ENCODE measurements around the gene CDHR5.

The CDHR5 gene

GRCh38 chr11:643849-644738 lies 19.3 kb upstream of the CDHR5 start:
- DNase-seq (ENCODE audit: low read depth), result no peak

- no peak for DNase-seq (ENCODE audit: low read depth)
These were observed 18.6 kb upstream of the CDHR5 start for GRCh38 chr11:643366-643765.

GRCh38 chr11:641806-642370 lies 17.1 kb upstream of the CDHR5 start:
- no peak for DNase-seq (ENCODE audit: low read depth)

GRCh38 chr11:640021-640706 lies 15.4 kb upstream of the CDHR5 start:
- DNase-seq (ENCODE audit: low read depth), result no peak

GRCh38 chr11:639332-639955 lies 14.7 kb upstream of the CDHR5 start:
- no peak for DNase-seq (ENCODE audit: low read depth)

GRCh38 chr11:638631-639331 lies 14.0 kb upstream of the CDHR5 start:
- DNase-seq (ENCODE audit: low read depth), result no peak

GRCh38 chr11:637593-638521 lies 13.1 kb upstream of the CDHR5 start:
- no peak for DNase-seq (ENCODE audit: low read depth)

GRCh38 chr11:637333-637592 lies 12.5 kb upstream of the CDHR5 start:
- DNase-seq (ENCODE audit: low read depth), result no peak

GRCh38 chr11:636511-637332 lies 12.0 kb upstream of the CDHR5 start, which contains the start of gene DRD4:
Gene DRD4, plus strand, starts transcription at chr11:637269. Its CDS starts 36 bp downstream, at chr11:637305.
- no peak for DNase-seq (ENCODE audit: low read depth)

GRCh38 chr11:635945-636510 lies 11.3 kb upstream of the CDHR5 start:
- no peak for DNase-seq (ENCODE audit: low read depth)

GRCh38 chr11:630871-631270 lies 6.1 kb upstream of the CDHR5 start:
- no peak for DNase-seq (ENCODE audit: low read depth)

- no peak for DNase-seq (ENCODE audit: low read depth)
These were observed 4.5 kb upstream of the CDHR5 start for GRCh38 chr11:629237-629583.

- no peak for DNase-seq (ENCODE audit: low read depth)
These were observed 3.3 kb upstream of the CDHR5 start for GRCh38 chr11:628056-628455.

GRCh38 chr11:627308-627576 lies 2.5 kb upstream of the CDHR5 start:
- no peak for DNase-seq (ENCODE audit: low read depth)

- DNase-seq (ENCODE audit: low read depth), result no peak
These were observed 1.9 kb upstream of the CDHR5 start, which contains the start of gene SCT for GRCh38 chr11:626475-627307. Gene SCT, minus strand, starts transcription at chr11:627181. Its CDS starts 38 bp downstream, at chr11:627143.

GRCh38 chr11:625636-626268 lies 997 bp upstream of the CDHR5 start:
- no peak for DNase-seq (ENCODE audit: low read depth)

GRCh38 chr11:623999-624704 lies 603 bp downstream of the CDHR5 start:
- no peak for DNase-seq (ENCODE audit: low read depth)

GRCh38 chr11:623349-623869 lies 1.3 kb downstream of the CDHR5 start:
- DNase-seq (ENCODE audit: low read depth), result no peak

Data from stimulated activated CD8-positive, alpha-beta memory T cell treated with anti-CD3 and anti-CD28 coated beads, Interleukin-4, amount 100 ng/mL, for 24 hours (primary cell).